MCF 10A (cell line): ENCODE measurements around the gene TMEM229A. TPM values are rescaled to one million over a fixed set of nuclear protein-coding genes. Genes with fewer than 3 reads are reported as not detected.

Experiments used
- BruUV-seq: library from RNA; stranded (reverse); fragments of 400-500 nt; replicated peaks from 2 replicates; lab custom pipeline; 2021; lab: Mats Ljungman, UMichigan
- CTCF ChIA-PET: fragments of 300-600 bp; sonication (Branson Sonifier 250); formaldehyde crosslinking; extraction: SDS; loops from one replicate; lab custom pipeline; 2021; ENCODE audit warnings: antibody characterized with exemption, inconsistent platforms; lab: Yijun Ruan, JAX
- POLR2A ChIA-PET: fragments of 300-600, 350-650 bp; sonication (Branson Sonifier 250); formaldehyde crosslinking; extraction: SDS; loops from one replicate; lab custom pipeline; 2020; ENCODE audit warnings: antibody characterized with exemption, inconsistent platforms; lab: Yijun Ruan, JAX
- DNase-seq: peaks from one replicate; pipeline ENCODE4 v3.0.0-alpha.2; 2018; ENCODE audit not compliant: unreplicated experiment
- H3K27ac Mint-ChIP-seq: one replicate; pipeline ENCODE4 v1.8.0; 2022; ENCODE audit warnings: mild to moderate bottlenecking, low read depth, mixed read lengths; ENCODE audit not compliant: unreplicated experiment
- H3K27me3 Mint-ChIP-seq: one replicate; pipeline ENCODE4 v1.8.0; 2022; ENCODE audit warnings: mixed read lengths; ENCODE audit not compliant: insufficient read depth, unreplicated experiment
- H3K36me3 Mint-ChIP-seq: one replicate; pipeline ENCODE4 v1.8.0; 2022; ENCODE audit warnings: mild to moderate bottlenecking, moderate library complexity, mixed read lengths; ENCODE audit not compliant: insufficient read depth, unreplicated experiment
- H3K4me1 Mint-ChIP-seq: one replicate; pipeline ENCODE4 v1.8.0; 2022; ENCODE audit warnings: mixed read lengths; ENCODE audit not compliant: insufficient read depth, unreplicated experiment
- H3K4me3 Mint-ChIP-seq: one replicate; pipeline ENCODE4 v1.8.0; 2022; ENCODE audit warnings: mild to moderate bottlenecking, moderate library complexity, mixed read lengths; ENCODE audit not compliant: unreplicated experiment
- H3K9me3 Mint-ChIP-seq: one replicate; pipeline ENCODE4 v1.8.0; 2022; ENCODE audit warnings: mixed read lengths; ENCODE audit not compliant: unreplicated experiment
- CTCF ChIP-seq: fragments of 200-600 bp; IDR thresholded peaks from one replicate; pipeline ENCODE4 v1.8.0; 2022; ENCODE audit warnings: antibody characterized with exemption, mild to moderate bottlenecking; ENCODE audit not compliant: unreplicated experiment
- intact Hi-C: fragments of 100-400 bp; cut with micrococcal nuclease; formaldehyde crosslinking; loops from 2 replicates; pipeline ENCODE4 v1.14.1; 2022
- total RNA-seq: library from RNA; stranded (reverse); gene quantifications from 2 replicates; pipeline ENCODE4 v1.2.3, GENCODE V29; 2022

The TMEM229A gene
- total RNA-seq, 1 experiment from 2014 or later: not detected

DNA sequence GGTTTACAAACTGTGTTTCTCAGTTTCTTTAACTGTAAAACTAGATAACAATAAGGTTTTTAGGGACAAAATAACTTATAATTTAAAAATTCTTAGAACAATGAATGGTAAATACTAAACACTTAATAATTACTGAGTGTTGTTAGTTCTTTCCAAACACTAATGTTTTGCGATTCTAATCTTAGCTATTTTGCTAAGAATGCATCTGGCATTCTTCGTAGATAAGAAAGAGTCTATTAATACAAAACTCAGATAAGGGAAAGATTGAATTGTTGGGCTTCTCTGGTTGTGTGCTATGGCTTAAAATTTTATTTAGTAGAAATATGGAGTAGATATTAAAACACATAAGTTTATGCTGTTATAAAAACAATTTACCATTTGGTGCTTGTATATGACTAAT, 45.4 kb downstream of the TMEM229A start:
- no peaks in the 10 kb centered on the region for H3K36me3 Mint-ChIP-seq
- no peak overlapping the region for H3K4me3 Mint-ChIP-seq
- DNase-seq: no peak
- no peak overlapping the region for H3K27ac Mint-ChIP-seq
- no peaks in the 10 kb centered on the region for H3K27me3 Mint-ChIP-seq
- no peak for TF ChIP-seq CTCF
- intact Hi-C loops: no loop called here
- ChIA-PET POLR2A (no interaction called here), CTCF (no interaction called here)
- H3K4me1 Mint-ChIP-seq: no peaks in the 10 kb centered on the region
- H3K9me3 Mint-ChIP-seq: peaks cover 13% of the 10 kb centered on the region
- no TSS peak for BruUV-seq

Other genes starting within 250 kb of the TMEM229A start
- gene HYAL4, start 187.9 kb downstream of the TMEM229A start, total RNA-seq: not detected in 2 replicates
- gene SPAM1, start 107.8 kb downstream of the TMEM229A start, total RNA-seq: not detected in 2 replicates